NOMO-1 treated with dmso at 0.1 percent for 144 hours (cell line): ENCODE data around the gene FAIM2.

ENCODE experiments used
- DNase-seq: peaks from one replicate; lab custom pipeline; 2025; ENCODE audit not compliant: unreplicated experiment; lab: John Stamatoyannopoulos, UW

Gene FAIM2

DNA sequence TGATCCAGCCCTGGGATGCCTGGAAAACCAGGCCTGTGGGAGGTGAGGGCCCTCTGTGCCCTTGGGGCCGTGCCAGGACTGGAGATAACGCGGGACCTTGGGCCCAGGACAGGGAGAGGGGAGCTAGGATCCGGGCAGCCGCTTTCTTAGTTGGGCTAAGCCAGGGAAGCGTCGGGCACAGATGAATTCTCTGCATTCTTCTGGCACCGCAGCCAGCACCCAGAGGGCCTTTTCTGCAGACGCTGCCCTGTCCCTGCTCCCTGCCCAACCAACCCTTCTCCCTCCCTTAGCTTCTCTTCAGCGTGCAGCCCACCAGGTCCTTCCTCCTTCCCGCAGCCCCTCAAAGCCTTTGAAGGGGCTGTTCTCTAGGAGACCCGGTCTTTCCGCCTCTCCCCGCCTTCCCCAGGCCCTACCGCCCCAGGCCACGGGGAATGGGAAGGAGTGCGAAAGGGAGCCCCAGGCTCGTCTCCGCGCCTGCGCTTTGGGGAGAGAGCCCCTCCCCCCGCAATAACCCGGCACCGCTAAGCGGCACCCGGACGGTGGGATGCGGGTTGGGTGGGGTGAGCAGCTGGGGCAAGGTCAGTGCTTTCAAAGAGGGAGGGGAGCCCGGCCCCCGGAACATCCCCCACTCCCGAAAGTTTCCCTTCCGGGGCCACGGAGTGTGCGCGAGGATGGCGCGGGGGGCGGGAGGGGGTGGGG lies 76.2 kb downstream of the FAIM2 start:
- no peak for DNase-seq

DNA sequence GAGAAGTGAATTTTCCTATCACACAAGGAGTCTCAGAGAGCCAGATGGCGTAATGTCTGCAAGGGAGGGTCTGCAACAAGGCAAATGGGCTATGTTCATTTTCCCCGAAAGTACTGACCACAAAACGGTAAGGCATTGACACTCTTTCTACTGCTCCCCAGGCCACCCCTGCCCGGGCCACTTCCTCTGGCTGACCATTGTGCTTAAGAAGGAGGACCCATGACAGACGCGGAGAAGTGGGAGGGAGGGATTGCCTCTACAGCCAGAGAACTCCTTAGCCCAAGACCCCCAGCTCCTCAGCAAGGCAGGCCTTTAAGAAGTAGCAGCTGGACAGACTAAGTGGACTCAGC lies 76.7 kb downstream of the FAIM2 start:
- DNase-seq, result no peak

DNA sequence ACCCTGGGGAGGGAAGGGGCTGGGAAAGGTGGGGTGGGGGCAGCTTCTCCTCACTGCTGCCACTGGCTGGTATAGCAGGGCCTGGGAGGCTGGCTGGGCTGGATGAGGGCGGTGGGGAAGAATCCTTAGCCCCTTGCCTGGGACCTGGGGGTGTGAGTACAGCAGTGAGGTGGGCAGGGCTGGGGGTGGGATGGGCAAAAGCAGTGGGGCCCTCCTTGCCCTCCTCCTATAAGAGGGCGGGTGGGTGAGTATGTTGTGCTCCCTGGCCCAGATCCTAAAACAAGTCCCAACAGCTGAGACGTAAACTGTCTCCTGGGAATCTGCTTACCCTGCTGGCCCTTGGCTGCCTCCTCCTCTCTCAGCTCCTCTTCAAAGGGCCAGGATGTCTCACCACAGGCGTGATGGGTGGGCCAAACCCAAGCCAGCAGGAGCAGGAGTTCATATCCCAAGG lies 77.7 kb downstream of the FAIM2 start:
- no peak for DNase-seq

DNA sequence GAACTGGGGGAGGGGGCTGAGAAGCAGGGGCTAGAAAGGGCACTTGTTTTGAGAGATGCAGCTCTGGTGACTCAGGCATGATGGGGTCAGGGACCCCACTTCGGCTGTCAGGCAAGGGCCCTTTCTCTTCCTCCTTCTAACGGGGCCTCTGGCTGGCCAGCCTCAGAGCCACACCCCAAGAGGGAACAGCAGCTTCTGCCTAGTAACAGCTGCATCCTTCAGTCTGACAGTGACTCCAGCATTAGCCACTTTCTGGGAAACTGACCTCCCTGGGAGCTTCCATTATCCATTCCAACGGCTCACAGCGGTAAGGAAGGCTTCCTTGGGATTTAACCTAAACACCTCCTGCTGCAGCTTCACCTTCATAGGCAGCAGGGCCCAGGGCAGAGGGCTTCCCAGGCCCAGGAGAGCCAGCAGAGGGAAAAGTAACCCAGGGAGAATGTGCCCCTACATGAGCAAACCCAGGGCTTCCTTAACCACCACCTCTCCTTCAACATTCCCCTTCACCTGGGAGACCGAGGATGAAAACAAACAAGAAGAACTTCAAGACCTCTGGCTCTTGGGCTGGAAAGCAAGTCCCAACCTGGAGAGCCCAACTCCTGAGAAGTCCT lies 78.2 kb downstream of the FAIM2 start:
- peak; percentile 38 for DNase-seq

DNA sequence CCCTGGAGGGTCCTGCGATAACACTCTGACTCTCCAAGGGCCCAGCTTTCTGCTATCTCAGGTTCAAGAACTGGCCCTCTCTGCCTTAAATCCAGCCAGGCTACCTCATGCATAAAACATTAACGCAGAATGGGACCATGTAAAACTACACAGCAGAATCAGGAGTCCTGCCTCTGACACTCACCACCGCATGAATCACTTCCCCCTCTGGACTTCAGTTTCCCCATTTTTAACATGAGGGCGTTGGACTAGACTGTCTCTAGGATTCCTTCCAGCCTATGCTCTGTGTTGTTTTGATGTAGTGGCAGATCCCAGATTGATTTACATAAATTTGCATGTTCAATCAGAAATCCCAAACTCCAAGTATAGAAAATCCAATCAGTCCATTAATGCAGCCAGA lies 78.8 kb downstream of the FAIM2 start:
- peak; percentile 83 for DNase-seq

DNA sequence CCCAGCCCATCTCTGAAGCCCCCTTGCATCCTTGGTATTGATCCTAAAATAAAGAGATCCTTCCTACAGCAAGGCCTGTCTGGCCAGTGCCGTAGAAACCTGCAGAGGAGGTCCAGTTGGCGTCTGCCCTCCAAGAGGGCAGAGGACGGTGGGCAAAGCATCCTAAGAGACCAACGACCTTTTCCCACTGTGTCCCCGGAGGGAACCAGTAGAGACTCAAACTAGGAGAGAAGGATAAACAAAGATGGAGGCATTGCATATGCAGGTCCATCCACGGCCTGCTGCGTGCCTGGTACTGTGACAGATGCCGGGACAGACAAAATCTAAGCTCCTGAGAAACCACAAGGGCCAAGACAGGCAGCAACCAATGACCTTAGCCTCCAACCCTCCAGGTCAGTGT lies 79.3 kb downstream of the FAIM2 start:
- DNase-seq, result no peak

DNA sequence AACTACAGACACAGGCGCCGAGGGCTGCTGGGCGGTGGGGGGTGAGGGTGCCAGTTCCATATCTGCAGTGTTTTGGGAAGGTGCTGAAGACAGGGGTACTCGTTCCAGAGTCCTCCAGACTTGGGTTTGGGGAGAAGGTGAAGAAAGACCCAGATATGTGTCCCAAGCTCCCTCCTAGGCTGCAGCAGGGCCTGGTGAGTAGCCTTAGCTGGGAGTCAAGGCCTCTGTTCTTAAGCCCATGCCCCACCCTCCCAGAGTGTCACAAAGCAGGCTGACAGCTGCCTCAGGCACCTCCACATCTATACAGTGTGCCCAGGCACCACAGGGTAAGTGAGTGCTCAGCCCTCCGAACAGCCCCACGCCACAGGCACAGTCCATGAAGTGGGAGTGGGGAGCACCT lies 79.7 kb downstream of the FAIM2 start:
- no peak for DNase-seq

DNA sequence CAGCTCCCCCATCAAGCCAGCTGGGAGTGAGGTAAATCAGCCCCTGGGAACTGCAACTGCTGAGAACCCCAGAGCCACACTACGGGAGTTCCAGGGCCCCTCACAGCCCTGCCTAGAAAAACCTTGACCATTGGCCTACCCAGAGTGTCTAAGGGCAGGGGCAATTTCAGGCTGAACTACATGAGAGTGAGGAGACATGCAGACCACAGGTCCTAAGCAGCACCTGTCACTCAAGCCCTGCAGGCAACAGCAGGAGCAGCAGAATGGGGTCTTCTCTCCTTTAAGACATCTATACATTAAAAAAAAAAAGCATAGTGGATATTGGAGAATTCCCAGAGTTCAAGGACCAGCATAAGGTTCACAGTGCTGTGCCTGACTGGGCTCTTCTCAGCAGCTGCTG lies 80.3 kb downstream of the FAIM2 start:
- DNase-seq, result no peak

DNA sequence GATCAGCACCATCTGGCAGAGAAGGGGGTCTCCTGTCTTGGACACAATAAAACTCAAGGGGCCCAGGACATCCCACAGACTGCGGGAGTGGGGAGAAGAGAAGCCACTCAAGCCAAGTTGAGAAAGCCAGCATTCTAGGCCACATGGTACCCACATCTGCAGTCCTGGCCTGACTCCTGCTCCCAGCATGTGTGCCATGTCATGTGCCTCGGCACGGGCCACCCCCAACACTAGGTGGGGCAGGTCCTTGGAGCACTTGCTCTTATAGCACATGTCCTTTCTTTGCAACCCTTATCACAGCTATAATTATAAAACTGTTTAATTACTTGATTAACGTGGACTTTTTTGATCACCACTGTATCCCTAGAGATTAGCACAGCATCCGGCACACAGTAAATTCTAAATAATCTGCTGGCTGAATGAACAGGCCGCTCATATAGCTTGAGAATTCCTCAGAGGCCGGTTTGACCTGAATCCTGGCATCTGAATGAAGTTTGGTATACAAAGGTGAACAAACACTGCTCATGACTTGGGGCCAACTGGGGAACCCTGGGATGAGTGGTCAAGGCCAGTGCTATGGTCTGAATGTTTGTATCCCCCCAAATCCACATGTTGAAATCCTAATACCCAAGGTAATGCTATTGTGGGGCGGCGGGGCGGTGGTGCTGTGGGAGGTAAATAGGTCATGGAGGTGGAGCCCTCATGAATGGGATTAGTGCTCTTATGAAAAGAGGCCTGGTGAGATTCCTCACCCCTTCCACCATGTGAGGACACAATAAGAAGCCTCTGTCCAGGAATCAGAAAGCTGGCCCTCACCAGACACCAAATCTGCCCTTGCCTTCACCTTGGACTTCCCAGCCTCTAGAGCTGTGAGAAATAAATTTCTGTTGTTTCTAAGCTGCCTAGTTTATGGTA lies 82.1 kb downstream of the FAIM2 start:
- no peak for DNase-seq

DNA sequence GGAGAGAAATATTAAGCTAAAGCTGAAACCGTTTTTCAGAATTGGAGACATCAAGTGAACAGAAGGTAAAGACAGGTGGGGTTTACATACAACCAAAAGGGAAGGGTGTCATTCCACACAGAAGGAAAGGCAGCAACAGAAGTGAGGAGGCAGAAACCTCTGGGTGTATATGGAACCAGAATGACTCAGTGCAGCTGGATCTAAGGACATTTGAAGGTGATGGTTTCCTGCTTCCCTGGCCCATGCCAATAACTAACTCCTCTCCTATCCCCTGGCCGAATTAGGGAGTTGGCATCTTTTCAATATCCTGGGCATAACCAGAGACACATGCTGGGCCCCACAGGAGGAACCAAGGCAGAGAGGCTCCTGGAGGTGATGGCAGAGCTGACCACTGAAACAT lies 83.9 kb downstream of the FAIM2 start:
- no peak for DNase-seq

DNA sequence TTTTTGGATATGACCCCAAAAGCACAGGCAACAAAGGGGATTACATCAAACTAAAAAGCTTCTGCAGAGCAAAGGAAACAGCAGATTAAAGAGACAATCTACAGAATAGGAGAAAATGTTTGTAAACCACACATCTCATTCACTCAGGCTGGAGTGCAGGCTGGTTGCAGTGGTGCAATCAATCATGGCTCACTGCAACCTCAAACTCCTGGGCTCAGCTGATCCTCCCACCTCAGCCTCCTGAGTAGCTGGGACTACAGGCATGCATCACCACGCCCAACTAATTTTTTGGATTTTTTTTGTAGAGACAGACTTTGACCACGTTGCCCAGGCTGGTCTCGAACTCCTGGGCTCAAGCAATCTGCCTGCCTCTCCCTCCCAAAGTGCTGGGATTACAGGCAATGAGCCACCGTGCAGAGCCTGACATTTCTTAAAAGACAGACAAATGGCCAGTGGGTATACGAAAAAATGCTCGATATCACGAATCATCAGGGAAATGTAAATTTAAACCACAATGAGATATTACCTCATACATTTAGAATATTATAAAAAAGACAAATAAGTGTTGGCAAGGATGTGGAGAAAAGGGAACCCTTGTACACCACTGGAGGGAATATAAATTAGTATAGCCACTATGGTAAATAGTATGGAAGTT lies 85.3 kb downstream of the FAIM2 start:
- no peak for DNase-seq
